Calu3 (cell line): ENCODE data around the gene PLEKHM3. TPM values are rescaled to one million over a fixed set of nuclear protein-coding genes. Genes with fewer than 3 reads are reported as not detected.
A peak's percentile ranks its signal among the peaks of the same experiment; 100 is the strongest.

Experiments used
- Bru-seq: library from RNA; stranded (reverse); fragments of 400-500 nt; gene quantifications from one replicate; lab custom pipeline; 2021; lab: Mats Ljungman, UMichigan
- BruChase-seq, 2 experiments: library from RNA; stranded (reverse); fragments of 400-500 nt; gene quantifications; one replicate each; lab custom pipeline; 2021; lab: Mats Ljungman, UMichigan
- BruUV-seq: library from RNA; stranded (reverse); fragments of 400-500 nt; replicated peaks from 2 replicates; lab custom pipeline; 2021; lab: Mats Ljungman, UMichigan
- CTCF ChIA-PET: fragments of 300-600 bp; sonication (Branson Sonifier 250); formaldehyde crosslinking; loops from one replicate; lab custom pipeline; 2022; ENCODE audit warnings: antibody characterized with exemption; lab: Charles Lee
- DNase-seq: peaks from one replicate; pipeline ENCODE4 v3.0.0; 2022
- H3K27ac Mint-ChIP-seq: one replicate; pipeline ENCODE4 v1.8.0; 2022; ENCODE audit warnings: mixed read lengths; ENCODE audit not compliant: unreplicated experiment
- H3K27me3 Mint-ChIP-seq: one replicate; pipeline ENCODE4 v1.8.0; 2022; ENCODE audit warnings: mixed read lengths; ENCODE audit not compliant: unreplicated experiment
- H3K36me3 Mint-ChIP-seq: one replicate; pipeline ENCODE4 v1.8.0; 2022; ENCODE audit warnings: mild to moderate bottlenecking, moderate library complexity, mixed read lengths; ENCODE audit not compliant: insufficient read depth, unreplicated experiment
- H3K4me1 Mint-ChIP-seq: one replicate; pipeline ENCODE4 v1.8.0; 2022; ENCODE audit warnings: mild to moderate bottlenecking, low read depth, mixed read lengths; ENCODE audit not compliant: unreplicated experiment
- H3K4me3 Mint-ChIP-seq: one replicate; pipeline ENCODE4 v1.8.0; 2022; ENCODE audit warnings: mild to moderate bottlenecking, low read depth, moderate library complexity, mixed read lengths; ENCODE audit not compliant: unreplicated experiment
- H3K9me3 Mint-ChIP-seq: one replicate; pipeline ENCODE4 v1.8.0; 2022; ENCODE audit warnings: low read depth, mixed read lengths; ENCODE audit not compliant: unreplicated experiment
- intact Hi-C: fragments of 100-400 bp; cut with micrococcal nuclease; formaldehyde crosslinking; loops from one replicate; pipeline ENCODE4 v1.10.0; 2022; ENCODE audit not compliant: unreplicated experiment
- long read RNA-seq: library from polyadenylated mRNA; stranded (forward); transcript quantifications from one replicate; pipeline ENCODE4 v2.0.0, GENCODE V29; 2022
- total RNA-seq: library from RNA; stranded (reverse); gene quantifications from 2 replicates; pipeline ENCODE4 v1.2.3, GENCODE V29; 2022
- TF ChIP-seq, protein P1 (sequence below): fragments of 200-600 bp; IDR thresholded peaks from one replicate; pipeline ENCODE4 v1.8.0; 2022; ENCODE audit warnings: antibody characterized with exemption; ENCODE audit not compliant: unreplicated experiment

PLEKHM3 gene
- 7.7 and 8.0 TPM in 2 replicates for total RNA-seq
- Bru-seq, nascent RNA = percentile 58 among the genes with signal in this experiment
- percentile 44 among the genes with signal in this experiment for BruChase-seq, experiment 1, labeled RNA remaining after a 6-hour chase
- BruChase-seq, experiment 2, labeled RNA remaining after a 2-hour chase = percentile 49 among the genes with signal in this experiment
- long read RNA-seq, partial matches to known transcripts = 1 of 4 reads
- long read RNA-seq, other reads (novel, unspliced or antisense) = 3 of 4 reads

DNA sequence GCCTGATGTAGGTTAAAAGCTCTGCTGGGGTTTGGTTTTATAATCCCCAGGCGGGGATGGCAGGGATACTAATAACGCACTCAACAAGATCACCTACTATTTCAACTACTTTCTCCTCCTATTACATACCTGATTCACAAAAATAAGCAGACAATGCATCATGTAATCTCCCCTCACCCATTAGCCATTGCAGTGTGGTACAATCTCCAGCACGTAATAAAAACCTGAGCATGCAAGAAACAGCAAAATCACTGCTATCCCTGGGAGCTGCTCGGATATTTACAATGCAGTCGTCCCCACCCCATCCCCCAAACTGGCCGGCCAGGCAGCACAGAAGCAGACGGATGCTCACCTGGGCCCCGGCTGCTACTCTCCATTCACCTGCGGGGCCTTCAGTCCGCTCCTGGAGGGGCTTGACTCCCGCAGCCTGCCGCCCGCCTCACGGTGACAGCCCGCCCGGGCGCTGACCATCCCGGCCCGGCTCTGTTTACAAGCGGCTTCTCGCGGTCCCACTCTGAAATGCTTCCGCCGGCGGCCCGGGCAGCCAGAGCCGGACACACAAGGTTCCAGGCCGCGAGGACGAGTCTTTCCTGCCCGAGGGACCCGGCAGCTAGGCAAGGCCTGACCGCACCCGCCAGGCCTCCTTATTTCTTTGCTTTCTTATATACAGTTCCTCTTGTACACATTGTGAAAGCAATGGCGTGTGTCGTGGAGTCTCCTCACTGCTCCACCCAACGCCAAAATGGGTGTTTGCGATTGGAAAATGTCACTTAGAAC lies at the start of gene PLEKHM3:
Gene PLEKHM3 (minus strand): TSS at position 491 of the 777 bp plus-strand sequence. CDS start 23,888 bp downstream, outside the sequence.
- CTCF ChIA-PET = interaction anchor here (0.7 to 1.5 kb wide), 7 partner anchors 9 to 306 kb away, joined by 3 to 4 read pairs (median 4); no protein-coding TSS in a partner anchor
- intact Hi-C loops = no loop called here
- Mint-ChIP-seq H3K36me3 (peaks cover 12% of the 10 kb centered on the region), H3K27ac (peak within 1 kb of the TSS; percentile 34), H3K4me1 (no peaks in the 10 kb centered on the region), H3K27me3 (no peaks in the 10 kb centered on the region), H3K9me3 (no peaks in the 10 kb centered on the region), H3K4me3 (peak within 1 kb of the TSS; percentile 86)
- TSS peak; percentile 68 for BruUV-seq
- DNase-seq = peak; percentile 88
- TF ChIP-seq, protein P1, sequence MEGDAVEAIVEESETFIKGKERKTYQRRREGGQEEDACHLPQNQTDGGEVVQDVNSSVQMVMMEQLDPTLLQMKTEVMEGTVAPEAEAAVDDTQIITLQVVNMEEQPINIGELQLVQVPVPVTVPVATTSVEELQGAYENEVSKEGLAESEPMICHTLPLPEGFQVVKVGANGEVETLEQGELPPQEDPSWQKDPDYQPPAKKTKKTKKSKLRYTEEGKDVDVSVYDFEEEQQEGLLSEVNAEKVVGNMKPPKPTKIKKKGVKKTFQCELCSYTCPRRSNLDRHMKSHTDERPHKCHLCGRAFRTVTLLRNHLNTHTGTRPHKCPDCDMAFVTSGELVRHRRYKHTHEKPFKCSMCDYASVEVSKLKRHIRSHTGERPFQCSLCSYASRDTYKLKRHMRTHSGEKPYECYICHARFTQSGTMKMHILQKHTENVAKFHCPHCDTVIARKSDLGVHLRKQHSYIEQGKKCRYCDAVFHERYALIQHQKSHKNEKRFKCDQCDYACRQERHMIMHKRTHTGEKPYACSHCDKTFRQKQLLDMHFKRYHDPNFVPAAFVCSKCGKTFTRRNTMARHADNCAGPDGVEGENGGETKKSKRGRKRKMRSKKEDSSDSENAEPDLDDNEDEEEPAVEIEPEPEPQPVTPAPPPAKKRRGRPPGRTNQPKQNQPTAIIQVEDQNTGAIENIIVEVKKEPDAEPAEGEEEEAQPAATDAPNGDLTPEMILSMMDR = no peak

DNA sequence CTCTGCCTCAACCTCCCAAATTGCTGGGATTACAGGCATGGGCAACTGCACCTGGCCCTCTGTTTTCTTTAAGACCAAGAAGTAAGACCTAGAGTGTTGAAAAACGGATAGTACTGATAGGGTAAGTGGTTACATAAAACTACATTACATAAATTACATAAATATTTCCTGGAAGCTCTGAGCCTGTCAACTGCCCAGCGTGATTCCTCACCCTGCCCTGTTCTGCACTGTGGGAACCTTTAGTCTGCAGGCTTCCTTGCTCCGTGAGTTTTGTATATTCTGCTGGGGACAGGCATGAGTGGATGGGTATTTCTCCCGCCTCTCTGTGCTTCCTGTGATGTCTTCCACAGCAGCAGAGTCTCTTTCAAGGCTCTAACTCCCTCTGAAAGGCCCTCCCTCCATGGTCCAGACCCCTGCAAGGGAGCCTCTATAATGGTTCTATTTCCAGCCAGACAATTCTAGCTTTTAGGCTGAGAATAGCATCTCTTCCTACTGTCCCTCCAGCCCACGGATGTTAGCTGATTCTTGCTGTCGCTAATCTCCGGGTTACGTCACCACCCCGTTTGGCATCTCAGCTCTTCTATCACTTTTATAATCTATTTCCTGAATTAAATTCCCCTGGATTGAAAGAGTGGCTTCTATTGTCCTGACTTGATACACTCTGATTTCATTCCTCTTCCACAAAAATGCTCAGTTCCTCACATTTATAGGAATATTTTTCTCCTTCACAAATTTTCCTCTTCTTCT lies 49.5 kb upstream of the PLEKHM3 start:
- peaks cover 33% of the 10 kb centered on the region for H3K27me3 Mint-ChIP-seq
- CTCF ChIA-PET = interaction anchor here (0.6 kb wide), 1 partner anchor 14 kb away, joined by 3 read pairs; no protein-coding TSS in a partner anchor
- BruUV-seq = no TSS peak

GRCh38 chr2:208072250-208072892 lies 47.0 kb upstream of the PLEKHM3 start:
- Mint-ChIP-seq H3K4me1 (no peaks in the 10 kb centered on the region), H3K4me3 (no peak overlapping the region), H3K36me3 (no peaks in the 10 kb centered on the region), H3K27ac (no peak overlapping the region), H3K27me3 (peaks cover 9% of the 10 kb centered on the region), H3K9me3 (no peaks in the 10 kb centered on the region)
- CTCF ChIA-PET = interaction anchor here (0.5 to 1.0 kb wide), 10 partner anchors 9 to 501 kb away, joined by 3 to 12 read pairs (median 4); partner anchors contain the start of genes CRYGD and METTL21A
- intact Hi-C loops = loop anchor here (1.0 kb wide), 1 partner anchor 326 kb away; no protein-coding TSS in a partner anchor
- no TSS peak for BruUV-seq
- TF ChIP-seq, protein P1 = peak; percentile 78
- DNase-seq = peak; percentile 77

More for the DNA sequence above, 49.5 kb upstream of the PLEKHM3 start:
- intact Hi-C loops = no loop called here
- no peak overlapping the region for H3K27ac Mint-ChIP-seq
- no peak for DNase-seq
- TF ChIP-seq, protein P1 = no peak
- no peak overlapping the region for H3K4me3 Mint-ChIP-seq
- H3K4me1 Mint-ChIP-seq = no peaks in the 10 kb centered on the region
- no peaks in the 10 kb centered on the region for H3K9me3 Mint-ChIP-seq
- no peaks in the 10 kb centered on the region for H3K36me3 Mint-ChIP-seq

DNA sequence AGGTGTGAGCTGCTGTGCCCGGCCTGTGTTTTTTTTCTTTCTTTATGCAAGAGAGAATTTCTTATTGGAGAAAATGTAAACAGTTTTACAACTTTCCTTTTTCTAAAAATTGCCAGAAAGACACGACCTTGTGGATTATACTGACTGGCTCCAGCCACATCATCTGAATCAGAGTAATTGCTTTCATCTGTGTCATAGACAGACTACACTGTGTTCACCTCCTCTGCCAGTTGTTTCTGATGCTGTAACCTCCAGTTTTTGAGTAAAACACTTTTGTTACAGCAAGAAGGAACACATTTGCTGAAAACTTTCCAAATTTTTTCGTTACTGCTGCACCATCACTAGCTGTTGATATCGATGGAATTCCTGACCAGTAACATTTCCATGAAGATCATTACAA lies 43.9 kb upstream of the PLEKHM3 start:
- H3K27me3 Mint-ChIP-seq = no peaks in the 10 kb centered on the region
- BruUV-seq = no TSS peak
- peaks cover 7% of the 10 kb centered on the region for H3K4me1 Mint-ChIP-seq
- no peaks in the 10 kb centered on the region for H3K9me3 Mint-ChIP-seq
- no peaks in the 10 kb centered on the region for H3K36me3 Mint-ChIP-seq
- CTCF ChIA-PET = no interaction called here
- DNase-seq = no peak
- TF ChIP-seq, protein P1 = no peak
- no peak overlapping the region for H3K4me3 Mint-ChIP-seq
- intact Hi-C loops = no loop called here
- H3K27ac Mint-ChIP-seq = no peak overlapping the region
